AML-193 (cell line): ENCODE data around the gene NLRP3.
"Not testable (repeated sequence)": the region's sequence is repeated elsewhere in the genome, so short reads cannot be mapped to it uniquely, and the experiment has no call there.

Experiments used
- DNase-seq, 2 experiments: peaks; one replicate each; lab custom pipeline; 2025; lab: John Stamatoyannopoulos, UW

The NLRP3 gene

GRCh38 chr1:247469141-247469535 lies 53.2 kb downstream of the NLRP3 start:
- no peak for DNase-seq

- DNase-seq, result not testable (repeated sequence)
Observed at GRCh38 chr1:247470942-247471429, 55.0 kb downstream of the NLRP3 start.

GRCh38 chr1:247471445-247472016 lies 55.6 kb downstream of the NLRP3 start:
- DNase-seq, result no peak

DNA sequence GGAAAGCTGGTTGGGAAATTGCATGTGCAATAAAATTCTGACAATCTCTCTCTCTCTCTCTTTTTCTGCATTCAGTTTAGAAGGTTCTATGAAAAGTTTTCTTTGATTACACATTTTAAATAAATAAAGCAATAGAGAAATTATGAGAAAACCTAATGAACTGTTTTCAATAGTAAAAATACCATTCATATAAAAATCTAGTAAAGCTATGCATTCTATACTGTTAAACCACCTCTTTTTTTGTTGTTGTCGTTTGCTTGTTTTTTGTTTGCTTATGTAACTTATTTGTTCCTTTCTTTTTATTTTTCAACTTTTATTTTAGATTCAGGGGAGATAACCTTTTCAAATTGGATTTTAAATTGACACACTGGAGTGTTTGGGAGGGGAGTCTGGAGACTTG lies 56.1 kb downstream of the NLRP3 start:
- no peak for DNase-seq

GRCh38 chr1:247474367-247474766 lies 58.4 kb downstream of the NLRP3 start:
- no peak for DNase-seq

DNA sequence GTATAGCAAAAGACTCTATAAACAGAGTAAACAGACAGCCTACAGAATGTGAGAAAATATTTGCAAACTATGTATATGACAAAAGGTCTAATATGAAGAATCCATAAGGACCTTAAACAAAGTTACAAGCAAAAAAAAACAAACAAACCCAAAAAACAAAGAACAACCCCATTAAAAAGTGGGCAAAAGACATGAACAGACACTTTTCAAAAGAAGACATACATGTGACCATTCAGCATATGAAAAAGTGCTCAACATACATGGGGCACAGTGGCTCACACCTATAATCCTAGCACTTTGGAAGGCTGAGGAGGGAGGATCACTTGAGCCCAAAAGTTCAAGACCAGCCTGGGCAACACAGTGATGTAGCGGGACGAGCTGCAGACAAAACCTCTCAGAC lies 59.8 kb downstream of the NLRP3 start:
- DNase-seq, result no peak

DNA sequence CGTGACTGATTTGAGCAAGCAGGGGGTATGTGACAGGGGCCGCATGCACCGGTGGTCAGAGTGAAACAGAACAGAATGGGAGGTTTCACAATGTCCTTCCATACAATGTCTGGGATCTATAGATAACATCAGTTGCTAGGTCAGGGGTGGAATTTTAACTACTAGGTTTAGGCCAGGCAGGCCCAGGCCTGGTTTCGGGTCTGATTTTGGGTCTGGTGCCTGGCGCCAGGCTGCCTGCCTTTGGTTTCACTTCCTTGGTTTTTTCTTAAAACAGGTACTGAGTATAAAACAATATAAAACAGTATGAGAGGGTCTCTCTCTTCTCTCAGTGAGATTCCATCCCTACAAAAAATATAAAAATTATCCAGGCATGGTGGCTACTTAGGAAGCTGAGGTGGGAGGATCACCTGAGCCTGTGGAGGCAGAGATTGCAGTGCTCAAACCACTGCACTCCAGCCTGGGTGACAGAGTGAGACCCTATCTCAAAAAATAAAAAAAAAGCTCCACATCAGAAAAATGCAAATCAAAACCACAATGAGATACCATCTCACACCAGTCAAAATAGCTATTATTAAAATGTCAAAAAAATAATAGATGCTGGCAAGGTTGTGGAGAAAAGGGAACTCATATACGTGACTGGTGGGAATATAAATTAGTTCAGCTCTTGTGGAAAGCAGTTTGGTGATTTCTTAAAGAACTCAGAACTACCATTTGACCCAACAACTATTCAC lies 60.5 kb downstream of the NLRP3 start:
- DNase-seq, result not testable (repeated sequence)

GRCh38 chr1:247482747-247483146 lies 66.8 kb downstream of the NLRP3 start:
- DNase-seq, result no peak

- peak; percentile 68 to 70 for DNase-seq
Observed at GRCh38 chr1:247487057-247487456, 71.1 kb downstream of the NLRP3 start.

GRCh38 chr1:247491328-247491727 lies 75.4 kb downstream of the NLRP3 start:
- no peak for DNase-seq

DNA sequence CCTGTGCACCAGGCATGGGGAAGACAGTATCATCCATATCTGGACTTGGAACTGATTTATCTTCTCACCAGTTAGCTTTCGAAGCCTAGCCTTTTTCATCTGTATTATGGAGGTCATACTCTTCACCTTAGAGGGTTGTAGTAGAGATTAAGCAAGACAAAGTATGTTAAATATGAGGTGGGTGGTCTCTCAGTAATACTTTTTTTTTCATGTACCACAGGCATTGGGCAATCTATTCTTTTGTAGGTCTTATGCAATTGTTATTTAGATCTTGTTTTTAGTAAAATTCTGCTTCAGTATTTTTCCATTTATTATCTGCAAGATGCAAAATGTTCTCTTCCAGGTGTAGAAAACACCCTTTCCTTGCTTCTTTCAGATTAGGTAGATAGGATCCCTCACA lies 77.1 kb downstream of the NLRP3 start:
- DNase-seq, result no peak

- DNase-seq, result peak; percentile 85 to 86
Observed at GRCh38 chr1:247494767-247495166, 78.8 kb downstream of the NLRP3 start.

DNA sequence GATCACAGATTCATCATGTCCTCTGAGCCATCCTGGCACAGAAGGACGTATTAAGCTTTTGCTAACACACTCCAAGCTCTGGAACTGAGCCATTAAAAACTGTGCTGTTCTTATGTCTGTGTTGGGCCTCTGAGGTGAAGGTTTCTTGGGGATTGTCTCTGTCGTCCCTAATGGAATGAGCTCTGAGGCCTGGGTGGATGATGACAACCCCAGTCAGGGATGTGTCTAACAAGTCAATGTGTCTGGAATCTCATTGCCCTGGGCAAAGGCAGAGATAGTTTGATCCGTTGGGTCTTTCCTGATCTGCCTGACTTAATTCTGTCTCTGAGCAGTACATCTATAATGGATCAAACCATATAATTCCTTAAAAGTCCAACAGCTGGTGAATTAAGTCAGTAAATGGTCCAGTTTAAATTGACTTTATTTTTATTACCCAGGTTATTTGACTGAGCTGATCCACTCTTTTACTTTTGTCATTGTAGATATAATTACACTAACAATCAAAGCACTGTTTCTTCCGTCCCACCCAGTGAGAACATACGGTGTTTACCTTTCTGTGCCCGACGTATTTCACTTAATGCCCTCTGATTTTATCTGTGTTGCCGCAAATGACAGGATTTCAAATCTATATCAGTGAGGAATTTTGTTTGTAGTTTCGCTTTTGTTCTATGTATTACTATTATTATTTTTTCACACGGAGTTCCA lies 80.8 kb downstream of the NLRP3 start:
- DNase-seq, result no peak
